GM12874 (cell line): ENCODE measurements around the gene NKAPL.

ENCODE experiments used
- TF ChIP-seq, protein P1 (sequence below): IDR thresholded peaks from 2 replicates; pipeline ENCODE4 v1.5.1; 2011; ENCODE audit warnings: low read depth, mild to moderate bottlenecking, control low read depth, low read length, moderate library complexity; ENCODE audit not compliant: insufficient read depth

The NKAPL gene

DNA sequence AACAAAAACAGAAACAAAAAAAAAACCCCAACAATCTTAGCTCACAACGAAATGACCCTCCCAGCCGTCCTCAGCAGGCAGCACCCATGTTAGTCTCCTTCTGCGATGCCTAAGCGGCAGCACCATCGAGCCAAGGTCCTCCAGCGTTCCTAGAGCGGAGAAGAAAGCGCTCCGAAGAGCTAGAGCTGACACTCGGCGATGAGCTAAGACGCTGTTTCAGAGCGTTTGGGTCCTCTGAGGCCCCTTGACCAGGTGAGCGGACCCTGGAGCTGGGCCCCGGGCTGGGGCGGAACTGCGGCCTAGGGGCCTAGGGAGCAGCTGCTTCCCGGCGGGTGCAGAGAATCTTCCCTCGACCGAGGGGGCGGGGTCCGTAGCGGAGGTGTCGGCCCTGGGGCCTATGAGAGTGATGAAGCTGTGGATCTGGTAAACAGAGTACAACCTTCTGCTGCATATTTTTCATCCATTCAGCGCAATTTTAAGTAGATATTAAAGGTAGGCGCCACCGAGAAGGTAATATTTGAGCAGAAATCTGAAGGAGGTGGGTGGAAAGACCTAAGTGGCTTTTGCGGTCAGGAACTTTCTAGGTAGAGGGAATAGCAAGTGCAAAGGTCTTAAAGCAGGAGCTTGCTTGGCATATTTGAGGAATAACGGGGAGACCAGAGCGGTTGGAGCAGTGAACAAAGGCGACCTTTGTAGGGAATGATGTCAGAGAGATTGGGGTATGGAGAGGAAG is 8.0 kb downstream of the NKAPL start, which contains the start of gene ZSCAN26:
ZSCAN26 (plus strand) TSS at position 182 of the 733 bp plus-strand sequence. CDS start 4,777 bp downstream, outside the sequence.
- TF ChIP-seq, protein P1, sequence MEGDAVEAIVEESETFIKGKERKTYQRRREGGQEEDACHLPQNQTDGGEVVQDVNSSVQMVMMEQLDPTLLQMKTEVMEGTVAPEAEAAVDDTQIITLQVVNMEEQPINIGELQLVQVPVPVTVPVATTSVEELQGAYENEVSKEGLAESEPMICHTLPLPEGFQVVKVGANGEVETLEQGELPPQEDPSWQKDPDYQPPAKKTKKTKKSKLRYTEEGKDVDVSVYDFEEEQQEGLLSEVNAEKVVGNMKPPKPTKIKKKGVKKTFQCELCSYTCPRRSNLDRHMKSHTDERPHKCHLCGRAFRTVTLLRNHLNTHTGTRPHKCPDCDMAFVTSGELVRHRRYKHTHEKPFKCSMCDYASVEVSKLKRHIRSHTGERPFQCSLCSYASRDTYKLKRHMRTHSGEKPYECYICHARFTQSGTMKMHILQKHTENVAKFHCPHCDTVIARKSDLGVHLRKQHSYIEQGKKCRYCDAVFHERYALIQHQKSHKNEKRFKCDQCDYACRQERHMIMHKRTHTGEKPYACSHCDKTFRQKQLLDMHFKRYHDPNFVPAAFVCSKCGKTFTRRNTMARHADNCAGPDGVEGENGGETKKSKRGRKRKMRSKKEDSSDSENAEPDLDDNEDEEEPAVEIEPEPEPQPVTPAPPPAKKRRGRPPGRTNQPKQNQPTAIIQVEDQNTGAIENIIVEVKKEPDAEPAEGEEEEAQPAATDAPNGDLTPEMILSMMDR, result no peak

DNA sequence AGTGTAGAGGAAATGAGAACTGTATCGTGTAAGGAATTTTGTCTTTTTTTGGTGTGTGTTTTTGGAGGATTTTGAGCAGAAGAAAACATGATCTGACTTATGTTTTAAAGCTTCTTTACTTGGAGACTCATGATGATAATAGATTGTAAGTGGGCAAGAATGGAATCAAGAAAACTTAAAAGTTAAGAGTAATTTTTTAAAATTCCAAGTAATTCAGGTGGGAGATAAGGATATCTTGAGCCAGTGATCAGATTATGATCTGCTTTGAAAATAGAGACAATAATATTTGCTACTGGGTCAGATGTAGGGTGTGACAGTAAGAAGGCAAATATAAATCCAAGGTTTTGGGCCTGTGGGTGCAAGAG is 8.6 kb downstream of the NKAPL start:
- TF ChIP-seq, protein P1, result no peak

DNA sequence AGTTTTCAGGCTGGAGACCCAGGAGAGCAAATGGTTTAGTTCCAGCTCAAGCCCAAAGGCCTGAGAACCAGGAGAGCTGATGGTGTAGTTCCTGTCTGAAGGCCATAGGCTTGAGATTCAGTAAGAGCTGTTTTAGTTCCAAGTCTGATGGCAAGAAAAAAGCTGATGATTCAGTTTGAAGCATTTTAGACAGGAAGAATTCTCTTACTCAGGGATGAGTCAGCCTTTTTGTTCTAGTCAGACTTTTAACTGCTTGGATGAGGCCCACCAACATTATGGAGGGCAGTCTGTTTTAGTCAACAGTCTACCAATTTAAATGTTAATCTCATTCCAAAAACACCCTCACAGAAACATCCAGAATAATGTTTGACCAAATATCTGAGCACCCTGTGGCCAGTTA is 10.4 kb downstream of the NKAPL start:
- TF ChIP-seq, protein P1, result no peak

DNA sequence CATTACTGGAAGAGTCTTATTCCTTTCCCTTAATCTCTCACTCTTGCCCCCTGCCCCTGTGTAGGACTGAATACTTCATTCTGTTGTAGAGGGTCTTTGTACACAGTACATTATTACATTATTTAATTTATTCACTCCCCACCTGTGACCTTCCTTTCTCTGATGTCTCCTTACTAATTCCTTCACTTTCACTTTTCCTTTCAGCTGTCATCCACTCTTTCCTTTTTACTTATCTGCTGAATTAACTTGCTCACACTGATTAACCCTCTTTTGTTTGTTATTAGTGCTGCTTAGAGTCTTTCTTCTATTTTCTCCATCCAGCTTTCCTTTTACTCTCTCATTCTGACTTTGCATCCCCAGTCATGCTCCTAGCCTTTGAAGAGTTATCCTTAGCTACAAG is 15.8 kb downstream of the NKAPL start:
- TF ChIP-seq, protein P1, result no peak

DNA sequence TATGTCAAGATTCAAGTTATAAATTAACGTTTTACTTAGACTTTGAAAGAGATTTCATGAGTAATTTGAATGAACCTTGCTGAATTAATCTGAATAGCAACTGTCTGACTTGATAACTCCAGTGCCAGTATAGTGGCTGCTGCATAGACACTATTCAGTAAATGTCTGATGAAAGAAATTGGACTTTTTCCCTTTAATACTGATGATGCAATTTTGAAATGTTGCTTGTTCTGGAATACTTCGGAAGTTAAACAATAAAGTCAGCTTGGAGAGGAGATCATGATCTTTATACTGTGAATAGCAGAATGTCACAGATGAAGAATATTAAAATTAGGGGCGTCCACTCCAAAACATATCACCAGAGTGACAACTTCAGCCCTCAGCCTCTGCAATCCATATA is 18.6 kb downstream of the NKAPL start:
- TF ChIP-seq, protein P1, result no peak

DNA sequence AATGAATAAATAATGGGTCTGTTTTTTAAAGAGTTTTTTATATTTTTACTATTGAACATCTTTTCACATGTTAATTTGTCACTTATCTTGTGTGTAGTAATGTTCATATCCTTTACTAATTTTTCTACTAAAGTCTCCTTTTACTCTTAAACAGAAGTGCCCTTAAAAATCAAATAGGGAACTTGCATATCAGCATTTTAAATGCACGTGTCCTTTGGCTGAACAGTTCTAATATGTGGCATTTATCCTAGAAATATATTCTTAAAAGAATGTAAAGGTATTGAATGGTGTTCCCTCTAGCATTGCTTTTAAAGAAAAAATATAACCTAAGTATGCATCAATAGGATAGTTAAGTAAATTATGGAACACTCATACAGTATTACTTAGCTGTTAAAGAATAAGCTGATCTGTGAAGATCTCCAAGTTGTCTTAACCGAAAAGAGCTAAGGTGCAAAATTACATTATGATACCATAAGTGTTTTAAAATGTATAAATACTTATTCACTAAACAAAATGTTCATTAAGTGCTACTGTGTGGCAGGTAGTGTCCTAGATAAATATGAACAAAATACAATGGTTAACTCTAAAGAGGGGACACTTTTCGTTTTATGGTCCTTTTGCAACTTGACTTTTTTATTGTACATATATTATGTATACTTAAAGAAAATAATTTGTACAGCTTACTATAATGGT is 21.6 kb downstream of the NKAPL start:
- TF ChIP-seq, protein P1, result no peak

DNA sequence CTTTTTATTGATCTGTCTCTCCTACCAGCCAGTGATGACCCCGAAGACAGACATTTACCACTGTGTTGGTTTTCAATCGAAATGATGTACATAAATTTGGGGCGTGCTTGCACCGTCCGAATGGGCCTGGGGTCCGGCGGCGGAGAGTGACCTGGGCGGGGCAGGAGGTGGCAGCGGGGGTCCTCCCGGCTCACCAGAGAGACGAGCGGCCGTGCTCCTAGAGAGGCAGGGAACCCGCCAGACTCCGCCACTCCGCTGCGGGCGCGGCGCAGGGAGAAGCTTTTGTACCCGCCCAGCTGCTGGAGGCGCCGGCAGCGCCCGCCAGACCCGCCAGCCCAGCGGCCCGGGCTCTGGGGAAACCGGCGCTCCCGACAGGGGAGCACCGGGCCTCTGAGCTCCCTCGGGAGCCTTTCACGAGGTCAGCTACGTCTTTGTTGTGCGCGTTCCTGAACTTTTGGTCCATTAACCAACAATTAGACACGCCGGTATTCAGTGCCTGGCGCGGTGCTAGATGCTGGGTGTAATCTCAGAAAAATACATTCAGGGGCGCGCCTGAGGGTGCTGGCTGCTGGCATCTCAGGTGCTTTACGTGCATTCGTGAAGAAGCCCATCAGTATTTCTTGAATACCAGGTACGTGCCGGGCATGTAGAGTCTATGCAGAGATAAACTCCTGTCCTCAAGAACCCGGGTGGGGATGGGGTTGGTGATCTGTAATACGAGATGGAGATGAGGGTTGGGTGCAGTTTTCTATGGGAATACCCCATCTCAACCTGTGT is 22.4 kb downstream of the NKAPL start, which contains the start of gene PGBD1:
PGBD1 (plus strand) TSS at position 285 of the 777 bp plus-strand sequence. CDS start 2,242 bp downstream, outside the sequence.
- TF ChIP-seq, protein P1, result no peak
